Testis (tissue), 2 donors: ENCODE results near the gene LRRC1.

Experiments
- POLR2A ChIP-seq: fragments of 450-650 bp; IDR thresholded peaks from one replicate; pipeline ENCODE4 v1.6.1; 2017; ENCODE audit warnings: antibody characterized with exemption, mild to moderate bottlenecking, moderate library complexity
- TF ChIP-seq, protein P1 (sequence below), 3 experiments: fragments of 450-650 bp in 2 of 3; fragments of 200-600 bp in 1 of 3; sonication (generic) in 1 of 3; IDR thresholded peaks; one replicate each; pipeline ENCODE4 v1.5.1; 2016 to 2019; ENCODE audit warnings: antibody characterized with exemption in 3 of 3, mild to moderate bottlenecking in 2 of 3, moderate library complexity in 1 of 3

DNA sequence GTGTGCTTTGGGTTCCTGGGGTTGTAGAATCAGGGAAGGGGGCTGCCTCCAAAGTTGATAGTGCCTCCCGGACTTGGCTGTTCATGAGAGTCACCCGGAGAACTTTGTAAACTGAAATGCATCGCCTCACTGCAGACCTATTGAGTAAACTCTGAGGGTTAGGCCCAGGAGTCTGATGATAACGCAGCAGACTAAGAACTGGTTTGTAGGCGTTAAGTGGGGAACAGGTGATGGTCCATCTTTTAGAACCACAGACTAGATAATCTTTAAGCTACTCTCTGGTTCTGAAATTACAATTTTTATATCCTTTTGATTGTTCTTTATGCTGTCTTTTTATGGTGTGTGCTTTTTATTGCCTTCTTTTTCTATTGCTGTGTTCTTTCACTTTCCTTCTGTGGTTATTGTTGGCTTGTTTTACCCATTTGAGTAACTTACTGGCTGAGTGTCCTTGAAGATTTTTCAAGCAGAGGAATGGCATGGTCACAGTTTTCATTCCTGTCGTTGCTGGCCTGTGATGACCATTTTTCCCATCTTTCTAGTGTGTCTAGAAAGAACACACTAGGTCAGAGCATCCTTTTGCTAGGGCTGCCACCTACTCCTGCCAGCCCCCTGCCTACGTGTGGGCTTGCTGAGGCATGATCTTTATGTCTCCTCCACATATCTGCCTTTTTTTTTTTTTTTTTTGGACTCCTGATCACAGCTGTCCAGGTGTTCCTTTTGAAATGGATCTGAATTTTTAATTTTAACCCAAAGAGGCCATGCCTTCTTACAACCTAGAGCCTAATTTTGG, 30.9 kb downstream of the LRRC1 start:
- TF ChIP-seq, protein P1, sequence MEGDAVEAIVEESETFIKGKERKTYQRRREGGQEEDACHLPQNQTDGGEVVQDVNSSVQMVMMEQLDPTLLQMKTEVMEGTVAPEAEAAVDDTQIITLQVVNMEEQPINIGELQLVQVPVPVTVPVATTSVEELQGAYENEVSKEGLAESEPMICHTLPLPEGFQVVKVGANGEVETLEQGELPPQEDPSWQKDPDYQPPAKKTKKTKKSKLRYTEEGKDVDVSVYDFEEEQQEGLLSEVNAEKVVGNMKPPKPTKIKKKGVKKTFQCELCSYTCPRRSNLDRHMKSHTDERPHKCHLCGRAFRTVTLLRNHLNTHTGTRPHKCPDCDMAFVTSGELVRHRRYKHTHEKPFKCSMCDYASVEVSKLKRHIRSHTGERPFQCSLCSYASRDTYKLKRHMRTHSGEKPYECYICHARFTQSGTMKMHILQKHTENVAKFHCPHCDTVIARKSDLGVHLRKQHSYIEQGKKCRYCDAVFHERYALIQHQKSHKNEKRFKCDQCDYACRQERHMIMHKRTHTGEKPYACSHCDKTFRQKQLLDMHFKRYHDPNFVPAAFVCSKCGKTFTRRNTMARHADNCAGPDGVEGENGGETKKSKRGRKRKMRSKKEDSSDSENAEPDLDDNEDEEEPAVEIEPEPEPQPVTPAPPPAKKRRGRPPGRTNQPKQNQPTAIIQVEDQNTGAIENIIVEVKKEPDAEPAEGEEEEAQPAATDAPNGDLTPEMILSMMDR (IDR thresholded peaks at IDR 0.05), result no peak
- TF ChIP-seq POLR2A, result no peak
